ENCODE results near the gene ULK2.
"Not testable (repeated sequence)": the region's sequence is repeated elsewhere in the genome, so short reads cannot be mapped to it uniquely, and the experiment has no call there.

Gene ULK2

DNA sequence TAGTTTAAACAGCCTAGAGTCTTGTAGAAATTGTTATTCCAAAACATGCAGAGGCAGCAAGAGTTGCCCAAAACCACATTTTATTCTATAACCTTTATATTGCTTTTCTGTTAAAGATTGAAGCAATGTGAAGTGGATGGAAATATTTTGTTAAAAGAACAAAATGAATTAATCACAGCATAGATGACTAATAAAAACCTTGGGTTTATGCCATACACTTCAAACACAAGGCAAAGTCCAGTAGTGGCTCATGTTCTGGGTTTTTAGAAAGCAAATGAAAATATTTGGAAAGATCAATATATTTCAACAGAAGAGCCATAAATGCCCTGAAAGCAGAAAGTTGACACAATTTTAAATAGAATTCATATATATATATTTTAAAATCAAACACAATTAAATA, 36.7 kb upstream of the ULK2 start:
- TF ChIP-seq, protein P1, sequence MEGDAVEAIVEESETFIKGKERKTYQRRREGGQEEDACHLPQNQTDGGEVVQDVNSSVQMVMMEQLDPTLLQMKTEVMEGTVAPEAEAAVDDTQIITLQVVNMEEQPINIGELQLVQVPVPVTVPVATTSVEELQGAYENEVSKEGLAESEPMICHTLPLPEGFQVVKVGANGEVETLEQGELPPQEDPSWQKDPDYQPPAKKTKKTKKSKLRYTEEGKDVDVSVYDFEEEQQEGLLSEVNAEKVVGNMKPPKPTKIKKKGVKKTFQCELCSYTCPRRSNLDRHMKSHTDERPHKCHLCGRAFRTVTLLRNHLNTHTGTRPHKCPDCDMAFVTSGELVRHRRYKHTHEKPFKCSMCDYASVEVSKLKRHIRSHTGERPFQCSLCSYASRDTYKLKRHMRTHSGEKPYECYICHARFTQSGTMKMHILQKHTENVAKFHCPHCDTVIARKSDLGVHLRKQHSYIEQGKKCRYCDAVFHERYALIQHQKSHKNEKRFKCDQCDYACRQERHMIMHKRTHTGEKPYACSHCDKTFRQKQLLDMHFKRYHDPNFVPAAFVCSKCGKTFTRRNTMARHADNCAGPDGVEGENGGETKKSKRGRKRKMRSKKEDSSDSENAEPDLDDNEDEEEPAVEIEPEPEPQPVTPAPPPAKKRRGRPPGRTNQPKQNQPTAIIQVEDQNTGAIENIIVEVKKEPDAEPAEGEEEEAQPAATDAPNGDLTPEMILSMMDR (conservative IDR thresholded peaks at IDR 0.05; ENCODE audit: low read depth, low read length), result no peak
- peak; percentile 45 for DNase-seq (ENCODE audit: low read depth)
- H3K4me3 ChIP-seq (ENCODE audit: low read depth, low read length), result no peak overlapping the region

DNA sequence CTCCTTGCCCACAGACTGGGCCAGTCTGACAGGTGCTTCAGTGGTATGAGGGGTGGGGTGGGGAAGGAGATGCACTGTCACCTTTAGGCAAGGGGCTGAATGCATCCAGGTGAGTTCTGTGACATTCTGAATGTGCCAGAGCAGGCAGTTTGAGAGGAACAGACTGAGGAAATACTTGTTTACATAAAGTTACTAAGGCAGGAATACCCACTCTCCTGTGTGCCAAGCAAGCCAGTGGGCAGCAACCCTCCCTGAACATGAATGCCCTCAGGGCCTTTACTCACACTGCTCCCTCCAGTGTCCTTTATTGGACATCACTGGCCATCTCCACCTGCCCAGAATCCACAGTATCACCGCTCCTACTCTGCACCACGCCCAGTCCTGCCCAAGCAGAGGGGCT, 33.1 kb upstream of the ULK2 start:
- no peak overlapping the region for H3K4me3 ChIP-seq (ENCODE audit: low read depth, low read length)
- TF ChIP-seq, protein P1 (conservative IDR thresholded peaks at IDR 0.05; ENCODE audit: low read depth, low read length), result no peak
- DNase-seq (ENCODE audit: low read depth), result no peak

DNA sequence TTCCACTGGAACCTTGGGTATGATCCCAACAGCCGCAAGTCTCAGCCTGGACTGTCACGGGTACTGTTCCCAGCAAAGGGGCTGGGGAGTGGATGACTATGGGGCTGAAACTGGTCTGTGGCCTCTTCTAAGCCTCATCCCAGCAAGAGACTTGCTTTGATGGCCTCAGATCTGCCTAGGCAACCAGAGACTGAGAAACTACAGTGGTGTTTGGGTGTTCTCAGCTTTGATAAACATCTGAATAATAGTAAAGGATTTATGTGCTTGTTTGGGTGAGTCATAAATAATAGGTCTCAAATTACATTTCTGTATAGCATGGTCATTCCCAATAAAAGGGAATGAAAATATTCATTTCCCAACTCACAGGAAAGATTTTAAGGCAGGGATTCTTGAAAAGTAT, 30.2 kb upstream of the ULK2 start:
- peak; percentile 73 for DNase-seq (ENCODE audit: low read depth)
- H3K4me3 ChIP-seq (ENCODE audit: low read depth, low read length), result no peak overlapping the region
- TF ChIP-seq, protein P1 (conservative IDR thresholded peaks at IDR 0.05; ENCODE audit: low read depth, low read length), result no peak

DNA sequence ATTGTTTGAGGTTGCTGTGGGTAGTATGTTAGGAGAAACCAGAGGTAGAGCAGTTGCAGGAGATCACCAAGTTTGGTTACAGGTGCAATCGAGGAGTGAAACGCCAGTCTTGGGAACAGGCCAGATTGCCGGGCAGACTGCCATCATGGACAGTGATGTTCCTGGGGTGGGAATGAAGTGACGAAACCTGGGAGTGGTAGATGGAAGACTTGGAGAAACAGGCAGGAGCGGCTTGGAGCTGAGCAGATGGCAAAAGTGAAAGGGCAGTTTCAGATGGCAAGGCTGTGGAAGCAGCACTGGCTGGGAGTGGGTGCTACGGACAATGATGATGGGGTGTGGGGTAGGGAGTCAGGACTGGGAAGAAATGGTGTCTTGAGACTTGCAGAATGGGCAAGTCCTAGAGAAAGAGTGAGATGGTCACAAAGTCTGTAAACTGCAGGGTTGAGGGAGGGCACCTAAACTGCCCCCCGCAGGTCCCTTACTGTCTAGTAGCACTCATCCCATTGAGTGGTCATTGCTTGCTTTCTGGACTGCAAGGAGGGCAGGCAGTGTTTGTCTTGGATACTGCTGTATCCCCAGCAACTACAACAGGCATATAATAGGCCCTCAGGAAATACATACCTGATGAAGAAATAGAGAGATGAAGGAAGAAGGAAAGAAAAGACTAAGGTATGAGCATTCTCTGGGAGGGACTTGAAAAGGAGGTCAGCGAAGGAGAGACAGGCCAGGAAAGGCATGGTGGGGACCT, 29.5 kb upstream of the ULK2 start:
- TF ChIP-seq, protein P1 (conservative IDR thresholded peaks at IDR 0.05; ENCODE audit: low read depth, low read length), result no peak
- DNase-seq (ENCODE audit: low read depth), result no peak
- no peak overlapping the region for H3K4me3 ChIP-seq (ENCODE audit: low read depth, low read length)

DNA sequence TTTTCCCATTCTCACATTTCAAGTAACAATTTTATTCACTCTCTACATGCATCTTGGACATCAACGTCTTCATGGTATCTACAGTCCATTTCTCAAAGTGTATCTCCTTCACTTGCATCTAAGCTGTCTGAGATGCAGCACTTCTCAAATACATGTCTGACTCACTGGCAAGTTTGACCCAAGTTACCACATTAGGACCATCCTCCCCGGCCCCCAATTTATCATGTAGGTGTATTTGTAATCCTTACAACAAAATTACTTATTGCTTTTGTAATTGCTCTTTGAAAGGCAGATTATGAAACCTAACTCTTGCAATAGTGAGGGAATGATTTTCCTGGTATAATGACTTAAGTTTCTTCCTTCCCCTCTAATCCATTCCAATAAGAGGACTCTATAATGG, 28.9 kb upstream of the ULK2 start:
- no peak for DNase-seq (ENCODE audit: low read depth)
- TF ChIP-seq, protein P1 (conservative IDR thresholded peaks at IDR 0.05; ENCODE audit: low read depth, low read length), result no peak
- no peak overlapping the region for H3K4me3 ChIP-seq (ENCODE audit: low read depth, low read length)

DNA sequence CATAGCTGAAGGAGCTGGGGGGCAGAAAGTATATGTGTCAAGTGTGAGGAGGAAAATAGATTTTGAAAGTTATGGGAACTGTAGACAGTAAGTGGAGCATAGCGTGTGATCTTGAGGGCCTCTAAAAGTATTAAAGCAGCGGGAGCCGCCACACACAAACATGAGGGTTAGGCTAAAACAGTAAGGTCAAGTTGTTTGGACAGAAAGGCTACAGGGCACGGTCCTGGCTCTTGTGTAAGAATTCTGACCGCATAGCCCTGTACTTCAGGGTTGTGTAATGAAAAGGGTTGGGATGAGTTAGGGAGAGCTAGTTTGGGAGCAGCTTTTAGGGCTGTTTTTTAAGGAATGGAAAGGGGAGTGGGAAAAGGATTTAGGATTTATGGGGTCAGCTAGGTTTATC, 22.8 kb upstream of the ULK2 start:
- peak; percentile 10 for DNase-seq (ENCODE audit: low read depth)
- H3K4me3 ChIP-seq (ENCODE audit: low read depth, low read length), result not testable (repeated sequence)

DNA sequence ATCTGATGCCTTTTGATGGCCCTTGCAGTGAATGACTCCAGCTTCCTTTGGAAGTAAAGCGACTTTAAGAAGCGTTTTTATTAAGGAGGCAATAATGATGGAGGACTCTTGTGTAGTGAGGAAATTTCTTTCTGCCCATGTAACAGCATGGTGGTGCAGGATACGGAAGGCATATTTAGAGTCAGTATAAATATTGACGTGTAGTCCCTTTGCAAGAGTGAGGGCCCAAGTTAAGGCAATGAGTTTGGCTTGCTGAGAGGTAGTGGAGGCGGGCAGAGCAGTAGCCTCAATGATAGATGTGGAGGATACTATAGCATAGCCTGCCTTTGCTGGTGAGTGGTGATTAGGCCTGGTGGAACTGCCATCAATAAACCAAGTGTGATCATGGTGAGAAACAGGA, 22.3 kb upstream of the ULK2 start:
- not testable (repeated sequence) for H3K4me3 ChIP-seq (ENCODE audit: low read depth, low read length); DNase-seq (ENCODE audit: low read depth)

DNA sequence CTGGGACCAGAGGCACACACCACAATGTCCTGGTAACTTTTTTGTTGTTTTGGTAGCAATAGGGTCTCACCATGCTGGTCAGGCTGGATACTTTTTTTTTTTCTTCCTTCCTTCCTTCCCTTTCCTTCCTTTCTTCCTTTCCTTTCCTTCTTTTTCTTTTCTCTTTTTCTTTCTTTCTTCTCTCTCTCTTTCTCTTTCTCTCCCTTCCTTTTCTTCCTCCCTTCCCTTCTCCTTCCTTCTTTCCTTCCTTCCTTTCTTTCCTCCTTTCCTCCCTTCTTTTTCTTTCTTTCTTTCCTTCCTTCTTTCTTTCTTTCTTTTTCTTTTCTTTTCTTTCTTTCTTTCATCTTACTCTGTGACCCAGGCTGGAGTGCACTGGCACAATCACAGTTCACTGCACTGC, 18.4 kb upstream of the ULK2 start:
- TF ChIP-seq, protein P1 (conservative IDR thresholded peaks at IDR 0.05; ENCODE audit: low read depth, low read length), result no peak
- H3K4me3 ChIP-seq (ENCODE audit: low read depth, low read length), result no peak overlapping the region
- no peak for DNase-seq (ENCODE audit: low read depth)
